Measurements from ENCODE around the gene FHL3. TPM values are rescaled to one million over a fixed set of nuclear protein-coding genes. Genes with fewer than 3 reads are reported as not detected.

Gene FHL3
- total and polyA plus RNA-seq, 9 of the 15 experiments (the other 6 are each of a cell fraction or from before 2014, with no cell fraction given), result 6.1 to 144 (median 34.1) TPM

DNA sequence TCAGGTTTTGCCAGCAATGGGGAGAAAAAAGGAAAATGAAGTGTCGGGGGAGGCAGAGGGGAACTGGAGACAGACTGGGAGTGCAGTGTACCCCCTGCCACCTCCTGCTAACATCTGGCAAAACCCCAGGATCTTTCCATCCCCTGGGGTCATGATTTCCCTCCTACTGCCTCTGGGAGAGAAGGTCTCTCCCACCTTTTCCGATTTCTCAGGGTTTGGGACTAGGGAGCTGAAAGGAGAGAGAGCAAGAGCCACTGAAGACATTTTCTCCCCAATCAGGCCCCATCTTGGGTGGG, 5.1 kb downstream of the FHL3 start (continued):
- peak; percentile 20; the same call in 1 of the 2 replicates for TF ChIP-seq PYGO2 (tag; IDR thresholded peaks at IDR 0.05)
- TF ChIP-seq CCNT2 (IDR thresholded peaks at IDR 0.05; ENCODE audit: borderline replicate concordance, extremely low read depth, insufficient read length, low read depth, low read length), result no peak
- peak; percentile 7; the same call in 1 of the 2 replicates for TF ChIP-seq ZNF584 (CRISPR knock-in tag; IDR thresholded peaks at IDR 0.05; ENCODE audit: low read depth)
- no peak for TF ChIP-seq PHB2 (IDR thresholded peaks at IDR 0.05; ENCODE audit: low read depth)
- no peak for TF ChIP-seq ZNF780A (CRISPR knock-in tag; IDR thresholded peaks at IDR 0.05)
- TF ChIP-seq ELF2 (CRISPR knock-in tag; IDR thresholded peaks at IDR 0.05), result 0 out of 2 replicates have a peak, but pooled peaks have one; percentile 19
- TF ChIP-seq, protein P1, sequence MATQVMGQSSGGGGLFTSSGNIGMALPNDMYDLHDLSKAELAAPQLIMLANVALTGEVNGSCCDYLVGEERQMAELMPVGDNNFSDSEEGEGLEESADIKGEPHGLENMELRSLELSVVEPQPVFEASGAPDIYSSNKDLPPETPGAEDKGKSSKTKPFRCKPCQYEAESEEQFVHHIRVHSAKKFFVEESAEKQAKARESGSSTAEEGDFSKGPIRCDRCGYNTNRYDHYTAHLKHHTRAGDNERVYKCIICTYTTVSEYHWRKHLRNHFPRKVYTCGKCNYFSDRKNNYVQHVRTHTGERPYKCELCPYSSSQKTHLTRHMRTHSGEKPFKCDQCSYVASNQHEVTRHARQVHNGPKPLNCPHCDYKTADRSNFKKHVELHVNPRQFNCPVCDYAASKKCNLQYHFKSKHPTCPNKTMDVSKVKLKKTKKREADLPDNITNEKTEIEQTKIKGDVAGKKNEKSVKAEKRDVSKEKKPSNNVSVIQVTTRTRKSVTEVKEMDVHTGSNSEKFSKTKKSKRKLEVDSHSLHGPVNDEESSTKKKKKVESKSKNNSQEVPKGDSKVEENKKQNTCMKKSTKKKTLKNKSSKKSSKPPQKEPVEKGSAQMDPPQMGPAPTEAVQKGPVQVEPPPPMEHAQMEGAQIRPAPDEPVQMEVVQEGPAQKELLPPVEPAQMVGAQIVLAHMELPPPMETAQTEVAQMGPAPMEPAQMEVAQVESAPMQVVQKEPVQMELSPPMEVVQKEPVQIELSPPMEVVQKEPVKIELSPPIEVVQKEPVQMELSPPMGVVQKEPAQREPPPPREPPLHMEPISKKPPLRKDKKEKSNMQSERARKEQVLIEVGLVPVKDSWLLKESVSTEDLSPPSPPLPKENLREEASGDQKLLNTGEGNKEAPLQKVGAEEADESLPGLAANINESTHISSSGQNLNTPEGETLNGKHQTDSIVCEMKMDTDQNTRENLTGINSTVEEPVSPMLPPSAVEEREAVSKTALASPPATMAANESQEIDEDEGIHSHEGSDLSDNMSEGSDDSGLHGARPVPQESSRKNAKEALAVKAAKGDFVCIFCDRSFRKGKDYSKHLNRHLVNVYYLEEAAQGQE (IDR thresholded peaks at IDR 0.05; ENCODE audit: borderline replicate concordance), result no peak
- TF ChIP-seq, protein P1 (CRISPR knock-in tag; IDR thresholded peaks at IDR 0.05; ENCODE audit: low read depth), result 0 out of 2 replicates have a peak, but pooled peaks have one; percentile 14
- TF ChIP-seq, protein P2, sequence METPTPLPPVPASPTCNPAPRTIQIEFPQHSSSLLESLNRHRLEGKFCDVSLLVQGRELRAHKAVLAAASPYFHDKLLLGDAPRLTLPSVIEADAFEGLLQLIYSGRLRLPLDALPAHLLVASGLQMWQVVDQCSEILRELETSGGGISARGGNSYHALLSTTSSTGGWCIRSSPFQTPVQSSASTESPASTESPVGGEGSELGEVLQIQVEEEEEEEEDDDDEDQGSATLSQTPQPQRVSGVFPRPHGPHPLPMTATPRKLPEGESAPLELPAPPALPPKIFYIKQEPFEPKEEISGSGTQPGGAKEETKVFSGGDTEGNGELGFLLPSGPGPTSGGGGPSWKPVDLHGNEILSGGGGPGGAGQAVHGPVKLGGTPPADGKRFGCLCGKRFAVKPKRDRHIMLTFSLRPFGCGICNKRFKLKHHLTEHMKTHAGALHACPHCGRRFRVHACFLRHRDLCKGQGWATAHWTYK (CRISPR knock-in tag; IDR thresholded peaks at IDR 0.05), result 0 out of 2 replicates have a peak, but pooled peaks have one; percentile 7
- TF ChIP-seq ZBTB7A (IDR thresholded peaks at IDR 0.05; ENCODE audit: borderline replicate concordance, control insufficient read depth, low read depth, low read length), result peak; percentile 27; the same call in 1 of the 2 replicates
- TF ChIP-seq ZNF41 (CRISPR knock-in tag; conservative IDR thresholded peaks at IDR 0.05), result no peak
- TF ChIP-seq, protein P3, sequence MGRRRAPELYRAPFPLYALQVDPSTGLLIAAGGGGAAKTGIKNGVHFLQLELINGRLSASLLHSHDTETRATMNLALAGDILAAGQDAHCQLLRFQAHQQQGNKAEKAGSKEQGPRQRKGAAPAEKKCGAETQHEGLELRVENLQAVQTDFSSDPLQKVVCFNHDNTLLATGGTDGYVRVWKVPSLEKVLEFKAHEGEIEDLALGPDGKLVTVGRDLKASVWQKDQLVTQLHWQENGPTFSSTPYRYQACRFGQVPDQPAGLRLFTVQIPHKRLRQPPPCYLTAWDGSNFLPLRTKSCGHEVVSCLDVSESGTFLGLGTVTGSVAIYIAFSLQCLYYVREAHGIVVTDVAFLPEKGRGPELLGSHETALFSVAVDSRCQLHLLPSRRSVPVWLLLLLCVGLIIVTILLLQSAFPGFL (CRISPR knock-in tag; IDR thresholded peaks at IDR 0.05), result no peak
- no peak for TF ChIP-seq ZFX (CRISPR knock-in tag; IDR thresholded peaks at IDR 0.05)
- TF ChIP-seq FUS (optimal IDR thresholded peaks at IDR 0.05; ENCODE audit: low read depth, low read length), result no peak
- TF ChIP-seq MYC (IDR thresholded peaks at IDR 0.05; ENCODE audit: low read depth, low read length), result no peak
- 0 out of 2 replicates have a peak, but pooled peaks have one; percentile 11 for TF ChIP-seq MYC (CRISPR knock-in tag; IDR thresholded peaks at IDR 0.05; ENCODE audit: borderline replicate concordance, low read depth)
- no peak for TF ChIP-seq GATAD2A (IDR thresholded peaks at IDR 0.05)
- 0 out of 4 replicates have a peak, but pooled peaks of 1 of the 2 experiments have one; percentile 27 for TF ChIP-seq TEAD1 (CRISPR knock-in tag; IDR thresholded peaks at IDR 0.05)
- TF ChIP-seq BCL6 (CRISPR knock-in tag; IDR thresholded peaks at IDR 0.05), result no peak
- TF ChIP-seq SMARCE1 (IDR thresholded peaks at IDR 0.05), result no peak
- TF ChIP-seq ZKSCAN3 (CRISPR knock-in tag; IDR thresholded peaks at IDR 0.05), result no peak
